SK-N-SH treated with all-trans-retinoic acid at 6 μM for 48 hours (cell line): ENCODE data around the gene PTPRN2.
"Not testable (repeated sequence)": the region's sequence is repeated elsewhere in the genome, so short reads cannot be mapped to it uniquely, and the experiment has no call there.

Experiments used
- ATAC-seq: fragments of 200-7000 bp; cut with Tn5 transposase; 3 replicates; pipeline ENCODE4 v1.9.1; 2020; ENCODE audit warnings: mild to moderate bottlenecking, moderate library complexity
- ARNTL ChIP-seq: fragments of 450-650 bp; formaldehyde crosslinking; IDR thresholded peaks from 2 replicates; pipeline ENCODE4 v1.5.0; 2020; ENCODE audit warnings: low read depth, mild to moderate bottlenecking, moderate library complexity, borderline replicate concordance
- BACH2 ChIP-seq: fragments of 250-450 bp; sonication (Bioruptor Pico); IDR thresholded peaks from 2 replicates; pipeline ENCODE4 v1.9.0; 2021; ENCODE audit warnings: mild to moderate bottlenecking, borderline replicate concordance
- CREB5 ChIP-seq: fragments of 250-450 bp; sonication (Bioruptor Pico); IDR thresholded peaks from 2 replicates; pipeline ENCODE4 v1.5.1; 2020; ENCODE audit warnings: low read depth, mild to moderate bottlenecking, moderate library complexity
- CSDC2 ChIP-seq: fragments of 250-450 bp; sonication (Bioruptor Pico); IDR thresholded peaks from 2 replicates; pipeline ENCODE4 v1.5.0; 2020; ENCODE audit warnings: mild to moderate bottlenecking, moderate library complexity
- CSRNP3 ChIP-seq: fragments of 250-450 bp; sonication (Bioruptor Pico); IDR thresholded peaks from 2 replicates; pipeline ENCODE4 v1.5.1; 2021; ENCODE audit warnings: mild to moderate bottlenecking, moderate library complexity
- ESRRG ChIP-seq: fragments of 250-450 bp; sonication (Bioruptor Pico); IDR thresholded peaks from 2 replicates; pipeline ENCODE4 v1.6.1; 2021; ENCODE audit warnings: mild to moderate bottlenecking
- GLIS3 ChIP-seq: fragments of 250-450 bp; sonication (Bioruptor Pico); IDR thresholded peaks from 2 replicates; pipeline ENCODE4 v1.5.0; 2020; ENCODE audit warnings: mild to moderate bottlenecking, moderate library complexity
- ISL1 ChIP-seq: fragments of 250-450 bp; sonication (Bioruptor Pico); IDR thresholded peaks from 2 replicates; pipeline ENCODE4 v2.1.2; 2022; ENCODE audit warnings: mild to moderate bottlenecking, moderate library complexity
- OSR1 ChIP-seq: fragments of 250-450 bp; sonication (Bioruptor Pico); IDR thresholded peaks from 2 replicates; pipeline ENCODE4 v1.8.0; 2022; ENCODE audit warnings: moderate library complexity, mild to moderate bottlenecking, inconsistent platforms
- POU6F1 ChIP-seq: fragments of 250-450 bp; sonication (Bioruptor Pico); IDR thresholded peaks from 2 replicates; pipeline ENCODE4 v1.8.0; 2021; ENCODE audit warnings: low read depth, mild to moderate bottlenecking, moderate library complexity, borderline replicate concordance
- PPARA ChIP-seq: fragments of 250-450 bp; sonication (Bioruptor Pico); IDR thresholded peaks from 2 replicates; pipeline ENCODE4 v1.5.0; 2020; ENCODE audit warnings: mild to moderate bottlenecking, borderline replicate concordance
- RARB ChIP-seq: fragments of 250-450 bp; sonication (Bioruptor Pico); IDR thresholded peaks from 2 replicates; pipeline ENCODE4 v1.8.0; 2021; ENCODE audit warnings: mild to moderate bottlenecking, moderate library complexity
- SNAI2 ChIP-seq: fragments of 250-450 bp; sonication (Bioruptor Pico); IDR thresholded peaks from 2 replicates; pipeline ENCODE4 v1.5.0; 2020; ENCODE audit warnings: mild to moderate bottlenecking, moderate library complexity
- TCF4 ChIP-seq: fragments of 250-450 bp; sonication (Bioruptor Pico); IDR thresholded peaks from 2 replicates; pipeline ENCODE4 v1.8.0; 2021; ENCODE audit warnings: mild to moderate bottlenecking, moderate library complexity, borderline replicate concordance
- TOX ChIP-seq: fragments of 250-450 bp; sonication (Bioruptor Pico); IDR thresholded peaks from 2 replicates; pipeline ENCODE4 v1.8.0; 2021; ENCODE audit warnings: mild to moderate bottlenecking, moderate library complexity, borderline replicate concordance
- ZC3H10 ChIP-seq: fragments of 250-450 bp; sonication (Bioruptor Pico); IDR thresholded peaks from 2 replicates; pipeline ENCODE4 v1.5.1; 2021; ENCODE audit warnings: mild to moderate bottlenecking, moderate library complexity
- ZFP3 ChIP-seq: fragments of 250-450 bp; sonication (Bioruptor Pico); IDR thresholded peaks from 2 replicates; pipeline ENCODE4 v1.5.0; 2020; ENCODE audit warnings: mild to moderate bottlenecking, moderate library complexity
- ZNF565 ChIP-seq: fragments of 450-650 bp; formaldehyde crosslinking; conservative IDR thresholded peaks from 2 replicates; pipeline ENCODE4 v1.5.0; 2020; ENCODE audit warnings: low read depth, mild to moderate bottlenecking, moderate library complexity
- ZNF70 ChIP-seq: fragments of 450-650 bp; formaldehyde crosslinking; IDR thresholded peaks from 2 replicates; pipeline ENCODE4 v1.5.0; 2020; ENCODE audit warnings: mild to moderate bottlenecking, moderate library complexity

The PTPRN2 gene

GRCh38 chr7:157700231-157701005, 887.2 kb downstream of the PTPRN2 start:
- TF ChIP-seq POU6F1 (CRISPR knock-in tag) (no peak), ZNF70 (no peak), ARNTL (CRISPR knock-in tag) (no peak), ZNF565 (CRISPR knock-in tag) (no peak), CSDC2 (CRISPR knock-in tag) (no peak), CSRNP3 (CRISPR knock-in tag) (no peak), CREB5 (CRISPR knock-in tag) (no peak), ESRRG (CRISPR knock-in tag) (no peak), RARB (CRISPR knock-in tag) (no peak), GLIS3 (CRISPR knock-in tag) (no peak), OSR1 (CRISPR knock-in tag) (no peak), PPARA (CRISPR knock-in tag) (no peak), BACH2 (CRISPR knock-in tag) (no peak), ISL1 (CRISPR knock-in tag) (no peak), ZC3H10 (CRISPR knock-in tag) (no peak), TCF4 (CRISPR knock-in tag) (no peak)
- ATAC-seq = no peak

- TF ChIP-seq ESRRG (CRISPR knock-in tag) (no peak), BACH2 (CRISPR knock-in tag) (no peak), PPARA (CRISPR knock-in tag) (no peak), SNAI2 (no peak), TOX (no peak), ISL1 (CRISPR knock-in tag) (no peak), POU6F1 (CRISPR knock-in tag) (no peak), ZFP3 (CRISPR knock-in tag) (no peak), CREB5 (CRISPR knock-in tag) (no peak)
- TF ChIP-seq, all 23 proteins: peak for 0
- no peak for ATAC-seq
Measured at GRCh38 chr7:157699357-157700013, 888.1 kb downstream of the PTPRN2 start.

- ATAC-seq = not testable (repeated sequence)
Measured at GRCh38 chr7:157697287-157697686, 890.3 kb downstream of the PTPRN2 start.

- not testable (repeated sequence) for ATAC-seq
Measured at GRCh38 chr7:157695609-157696008, 892.0 kb downstream of the PTPRN2 start.
